ENCODE data around the gene LSP1.
"Not testable (repeated sequence)": the region's sequence is repeated elsewhere in the genome, so short reads cannot be mapped to it uniquely, and the experiment has no call there.

The LSP1 gene

DNA sequence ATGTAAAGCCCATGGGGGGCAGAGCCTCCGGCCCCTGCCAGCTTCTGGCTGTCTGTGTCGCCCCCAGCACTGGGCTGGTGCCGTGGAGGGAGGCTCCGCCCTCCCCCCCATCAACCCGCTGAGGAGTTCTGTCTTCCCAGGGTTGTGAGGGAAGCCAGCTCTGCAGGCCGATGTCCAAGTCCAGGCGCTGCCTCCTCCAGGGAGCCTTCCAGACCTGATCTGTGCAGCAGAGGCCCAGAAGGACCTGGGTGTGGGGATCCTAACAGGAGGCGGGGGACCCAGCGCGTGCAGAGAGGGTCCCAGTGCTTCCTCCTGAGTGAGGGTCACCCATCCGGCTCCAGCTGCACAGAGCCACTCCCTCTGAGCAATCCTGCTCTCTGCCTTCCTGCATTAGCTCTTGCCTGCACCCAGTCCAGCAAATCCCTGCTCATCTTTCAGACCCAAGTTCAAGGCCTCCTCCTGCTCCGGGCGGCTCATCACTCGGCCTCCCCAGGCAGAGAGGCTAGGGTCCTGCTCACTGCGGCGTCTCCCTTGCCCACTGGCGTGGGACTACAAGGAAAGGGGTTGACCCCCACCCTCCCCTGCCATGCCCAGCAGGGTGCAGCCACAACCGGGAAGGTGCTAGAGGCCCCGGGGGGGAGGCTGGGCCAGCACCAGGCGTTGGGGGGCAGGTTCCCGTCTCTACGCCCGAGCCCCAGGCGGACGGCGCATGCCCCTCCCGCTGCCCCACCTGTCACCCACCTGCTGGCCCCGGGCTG lies 22.4 kb downstream of the LSP1 start:
- DNase-seq (ENCODE audit: low read depth in 2 of 2, low spot score in 1 of 2): no peak

DNA sequence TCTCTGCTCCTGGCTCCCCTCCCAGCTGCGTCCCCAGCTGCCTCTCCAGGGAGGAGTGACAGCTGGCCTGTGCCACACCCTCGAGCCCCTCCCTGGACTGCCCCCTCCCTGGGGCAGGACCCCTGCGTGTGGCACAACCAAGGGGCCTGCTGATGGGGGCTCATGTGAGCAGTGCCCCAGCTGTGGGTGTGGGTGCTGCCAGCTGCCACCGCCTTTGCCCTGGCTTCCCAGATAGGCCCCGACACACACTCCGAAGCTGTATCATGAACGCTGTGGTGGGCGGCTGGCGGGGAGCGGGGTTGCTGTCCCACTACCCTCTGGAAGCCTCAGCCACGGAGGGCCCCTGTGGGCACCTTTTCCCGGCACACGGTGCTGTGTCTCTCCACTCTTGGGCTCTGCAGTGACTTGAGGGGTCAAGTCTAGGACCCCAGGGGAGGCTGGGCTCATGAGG lies 23.0 kb downstream of the LSP1 start:
- DNase-seq (ENCODE audit: low read depth in 2 of 2, low spot score in 1 of 2): not testable (repeated sequence)

- DNase-seq (ENCODE audit: low read depth in 2 of 2, low spot score in 1 of 2): no peak
Measured at GRCh38 chr11:1876361-1877063, 23.6 kb downstream of the LSP1 start.

- no peak for DNase-seq (ENCODE audit: low read depth in 2 of 2, low spot score in 1 of 2)
Measured at GRCh38 chr11:1877211-1878136, 24.6 kb downstream of the LSP1 start.

DNA sequence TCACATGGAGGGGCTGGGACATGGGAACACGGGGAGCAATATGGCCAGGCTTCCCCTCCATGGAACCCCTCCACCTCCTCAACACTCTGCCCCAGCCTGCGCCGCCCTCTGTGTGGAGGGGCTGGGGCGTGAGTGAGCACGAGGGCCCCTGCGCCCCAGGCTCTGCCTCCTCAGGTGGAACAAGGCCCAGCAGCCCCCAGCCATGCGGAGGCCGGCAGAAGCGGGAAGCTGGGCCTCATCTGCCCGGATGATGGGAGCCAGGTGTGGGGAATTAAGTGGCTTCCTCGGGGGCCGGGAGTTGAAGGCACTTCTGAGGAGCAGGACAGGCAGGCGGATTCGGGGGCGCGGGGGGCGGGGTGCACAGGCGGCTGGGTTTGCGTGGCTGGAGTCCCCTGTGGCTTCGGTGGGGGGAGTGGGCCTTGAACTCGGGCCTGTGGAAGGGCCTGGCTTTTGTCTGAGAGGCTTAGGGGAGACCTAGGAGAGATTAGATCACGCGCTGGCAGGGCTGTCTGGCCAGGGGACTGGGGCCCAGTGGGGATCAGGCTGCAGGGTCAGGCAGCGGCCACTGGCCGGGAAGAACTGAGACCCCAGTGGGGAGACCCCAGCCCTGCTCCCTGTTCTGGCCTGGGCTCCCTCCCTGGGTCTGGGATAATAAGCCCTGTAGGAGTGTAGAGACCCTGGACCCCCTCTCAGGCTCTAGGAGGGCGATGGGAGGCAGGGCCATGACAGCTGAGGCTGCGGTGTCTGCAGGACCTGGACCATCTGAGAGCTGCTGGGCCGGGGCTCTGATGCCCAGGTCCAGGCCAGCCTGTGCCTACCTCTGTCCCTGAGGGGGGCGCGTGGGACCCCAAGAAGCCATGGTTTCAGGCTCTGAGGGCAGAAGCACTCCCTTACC lies 25.5 kb downstream of the LSP1 start:
- DNase-seq (ENCODE audit: low read depth in 2 of 2, low spot score in 1 of 2): no peak

GRCh38 chr11:1879342-1879940 lies 26.6 kb downstream of the LSP1 start:
- DNase-seq (ENCODE audit: low read depth in 2 of 2, low spot score in 1 of 2): no peak

GRCh38 chr11:1879941-1880720 lies 27.2 kb downstream of the LSP1 start:
- no peak for DNase-seq (ENCODE audit: low read depth in 2 of 2, low spot score in 1 of 2)

GRCh38 chr11:1880746-1881441 lies 28.0 kb downstream of the LSP1 start:
- DNase-seq (ENCODE audit: low read depth in 2 of 2, low spot score in 1 of 2): no peak

DNA sequence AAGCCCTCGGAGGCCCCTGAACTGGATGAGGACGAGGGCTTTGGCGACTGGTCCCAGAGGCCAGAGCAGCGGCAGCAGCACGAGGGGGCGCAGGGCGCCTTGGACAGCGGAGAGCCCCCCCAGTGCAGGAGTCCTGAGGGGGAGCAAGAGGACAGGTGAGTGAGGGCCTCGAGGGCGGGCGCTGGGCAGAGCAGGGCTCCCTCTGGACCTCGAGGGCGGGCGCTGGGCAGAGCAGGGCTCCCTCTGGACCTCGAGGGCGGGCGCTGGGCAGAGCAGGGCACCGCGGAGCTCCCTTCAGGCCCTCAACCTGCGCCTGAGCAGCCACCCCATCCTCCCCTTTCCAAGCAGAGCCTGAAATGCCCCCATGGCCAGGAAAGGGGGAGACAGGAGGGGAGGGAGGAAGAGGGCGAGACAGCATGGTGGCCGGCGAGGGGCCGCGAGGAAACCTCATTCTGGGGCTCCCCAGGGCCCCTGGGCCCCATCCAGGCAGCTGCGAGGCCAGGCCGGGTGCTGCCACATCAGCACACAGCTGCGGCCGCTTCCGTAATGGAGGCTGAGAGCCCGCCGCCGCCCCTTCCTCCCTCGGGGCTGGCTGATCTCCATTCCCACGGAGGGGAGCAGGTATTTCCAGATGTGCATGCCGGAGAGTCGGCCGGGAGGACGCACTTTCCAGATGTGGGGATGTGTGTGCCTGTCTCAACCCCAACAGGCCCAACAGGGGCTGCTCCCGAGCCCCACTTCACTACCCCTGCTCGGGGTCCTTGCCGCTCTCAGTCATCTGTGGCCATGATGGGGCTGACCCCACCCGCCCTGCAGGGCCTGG lies 28.8 kb downstream of the LSP1 start:
- no peak for DNase-seq (ENCODE audit: low read depth in 2 of 2, low spot score in 1 of 2)

- peak; percentile 60 to 64 for DNase-seq (ENCODE audit: low read depth in 2 of 2, low spot score in 1 of 2)
Measured at GRCh38 chr11:1882265-1883238, 29.7 kb downstream of the LSP1 start.

GRCh38 chr11:1883346-1884302 lies 30.7 kb downstream of the LSP1 start:
- DNase-seq (ENCODE audit: low read depth in 2 of 2, low spot score in 1 of 2): no peak

DNA sequence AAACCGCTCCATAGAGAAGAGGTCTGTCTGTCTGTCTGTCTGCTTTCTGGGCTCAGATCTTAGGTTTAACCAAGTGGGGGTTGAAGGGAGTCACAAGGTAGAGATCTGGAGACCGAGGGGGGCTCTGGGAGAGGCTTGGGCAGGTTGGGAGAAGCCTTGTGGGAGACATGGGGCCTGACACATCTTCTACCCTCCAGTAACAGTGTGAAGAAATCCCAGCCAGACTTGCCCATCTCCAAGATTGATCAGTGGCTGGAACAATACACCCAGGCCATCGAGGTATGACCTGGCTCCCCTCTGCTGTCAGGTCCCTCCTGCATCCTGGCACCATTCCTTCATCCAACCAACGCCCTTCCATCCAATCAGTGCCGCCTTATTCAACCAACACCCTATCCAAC lies 31.4 kb downstream of the LSP1 start:
- DNase-seq (ENCODE audit: low read depth in 2 of 2, low spot score in 1 of 2): no peak

DNA sequence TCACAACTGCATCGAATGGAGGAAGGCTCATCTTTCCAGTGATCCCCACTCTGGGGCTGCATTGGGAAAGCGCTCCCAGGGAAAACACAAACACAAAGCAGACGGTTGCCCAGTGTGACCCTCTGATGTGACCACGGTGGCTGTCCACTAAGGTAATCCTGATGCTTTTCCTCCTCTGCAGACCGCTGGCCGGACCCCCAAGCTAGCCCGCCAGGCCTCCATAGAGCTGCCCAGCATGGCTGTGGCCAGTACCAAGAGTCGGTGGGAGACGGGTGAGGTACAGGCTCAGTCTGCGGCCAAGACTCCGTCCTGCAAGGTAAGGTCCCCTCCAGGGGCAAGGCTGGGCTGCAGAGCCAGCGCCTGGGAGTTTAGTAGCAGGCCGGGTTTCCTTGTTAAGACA lies 33.7 kb downstream of the LSP1 start:
- not testable (repeated sequence) for DNase-seq (ENCODE audit: low read depth in 2 of 2, low spot score in 1 of 2)

GRCh38 chr11:1887451-1888346 lies 34.8 kb downstream of the LSP1 start:
- DNase-seq (ENCODE audit: low read depth in 2 of 2, low spot score in 1 of 2): no peak

DNA sequence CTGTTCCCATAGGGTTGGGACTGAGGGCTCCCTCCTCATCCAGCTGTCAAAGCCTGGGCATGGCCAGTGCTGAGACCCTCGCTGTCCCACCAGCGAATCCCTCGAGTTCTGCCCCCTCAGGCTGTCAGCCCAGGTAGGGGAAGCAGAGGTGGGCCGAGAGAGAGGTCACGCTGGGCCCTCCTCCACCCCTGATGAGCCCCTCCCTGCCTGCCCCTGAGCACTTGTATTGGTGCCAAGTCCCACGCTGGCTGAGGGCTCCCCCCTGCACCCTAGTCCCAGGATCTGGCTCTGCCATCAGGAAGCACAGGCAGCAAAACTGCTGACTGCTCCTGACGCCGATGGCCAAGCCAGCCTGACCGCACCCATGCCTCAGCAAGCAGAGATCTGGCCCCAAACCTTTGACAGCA lies 35.5 kb downstream of the LSP1 start:
- no peak for DNase-seq (ENCODE audit: low read depth in 2 of 2, low spot score in 1 of 2)

All from stimulated activated CD8-positive, alpha-beta memory T cell treated with anti-CD3 and anti-CD28 coated beads, Interleukin-4, amount 100 ng/mL, for 1 hour (primary cell).